CD4-positive, alpha-beta T cell treated with Interleukin-21 for 1 hour (primary cell): Measurements from ENCODE around the gene DYRK1A.
"Not testable (repeated sequence)": the region's sequence is repeated elsewhere in the genome, so short reads cannot be mapped to it uniquely, and the experiment has no call there.

Experiments used
- DNase-seq: peaks from one replicate; pipeline ENCODE4 v3.0.0-alpha.2; 2020

Gene DYRK1A

GRCh38 chr21:37496972-37497371, 130.4 kb downstream of the DYRK1A start:
- peak; percentile 12 for DNase-seq

- DNase-seq = no peak
These were observed 132.1 kb downstream of the DYRK1A start for GRCh38 chr21:37498664-37499063.

- no peak for DNase-seq
These were observed 136.4 kb downstream of the DYRK1A start for GRCh38 chr21:37502947-37503346.

GRCh38 chr21:37503848-37504467, 137.4 kb downstream of the DYRK1A start:
- DNase-seq = no peak

- DNase-seq = no peak
These were observed 139.4 kb downstream of the DYRK1A start for GRCh38 chr21:37505963-37506362.

- DNase-seq = no peak
These were observed 141.1 kb downstream of the DYRK1A start for GRCh38 chr21:37507716-37508115.

GRCh38 chr21:37508341-37508740, 141.8 kb downstream of the DYRK1A start:
- no peak for DNase-seq

- no peak for DNase-seq
These were observed 143.3 kb downstream of the DYRK1A start for GRCh38 chr21:37509802-37510393.

GRCh38 chr21:37511848-37512247, 145.3 kb downstream of the DYRK1A start:
- no peak for DNase-seq

GRCh38 chr21:37513383-37513782, 146.8 kb downstream of the DYRK1A start:
- DNase-seq = no peak

- no peak for DNase-seq
These were observed 147.6 kb downstream of the DYRK1A start for GRCh38 chr21:37514038-37514667.

- no peak for DNase-seq
These were observed 150.4 kb downstream of the DYRK1A start for GRCh38 chr21:37516998-37517397.

GRCh38 chr21:37520801-37521200, 154.2 kb downstream of the DYRK1A start:
- no peak for DNase-seq

GRCh38 chr21:37521658-37522057, 155.1 kb downstream of the DYRK1A start:
- DNase-seq = no peak

GRCh38 chr21:37522641-37523295, 156.2 kb downstream of the DYRK1A start:
- DNase-seq = no peak

- not testable (repeated sequence) for DNase-seq
These were observed 158.4 kb downstream of the DYRK1A start for GRCh38 chr21:37524944-37525343.

GRCh38 chr21:37525810-37526209, 159.2 kb downstream of the DYRK1A start:
- no peak for DNase-seq

- no peak for DNase-seq
These were observed 160.5 kb downstream of the DYRK1A start for GRCh38 chr21:37527103-37527502.

GRCh38 chr21:37527716-37528115, 161.1 kb downstream of the DYRK1A start:
- no peak for DNase-seq

GRCh38 chr21:37528150-37528937, 161.8 kb downstream of the DYRK1A start:
- no peak for DNase-seq

- no peak for DNase-seq
These were observed 163.1 kb downstream of the DYRK1A start for GRCh38 chr21:37529649-37530048.

- DNase-seq = no peak
These were observed 164.4 kb downstream of the DYRK1A start for GRCh38 chr21:37530901-37531351.

GRCh38 chr21:37531431-37531932, 164.9 kb downstream of the DYRK1A start:
- DNase-seq = no peak
